ENCODE measurements around the gene AURKAIP1.

The AURKAIP1 gene

GRCh38 chr1:1342584-1343115 lies 32.4 kb downstream of the AURKAIP1 start:
- no peak overlapping the region for H3K4me3 ChIP-seq (ENCODE audit: low read depth, low read length)
- TF ChIP-seq, protein P1, sequence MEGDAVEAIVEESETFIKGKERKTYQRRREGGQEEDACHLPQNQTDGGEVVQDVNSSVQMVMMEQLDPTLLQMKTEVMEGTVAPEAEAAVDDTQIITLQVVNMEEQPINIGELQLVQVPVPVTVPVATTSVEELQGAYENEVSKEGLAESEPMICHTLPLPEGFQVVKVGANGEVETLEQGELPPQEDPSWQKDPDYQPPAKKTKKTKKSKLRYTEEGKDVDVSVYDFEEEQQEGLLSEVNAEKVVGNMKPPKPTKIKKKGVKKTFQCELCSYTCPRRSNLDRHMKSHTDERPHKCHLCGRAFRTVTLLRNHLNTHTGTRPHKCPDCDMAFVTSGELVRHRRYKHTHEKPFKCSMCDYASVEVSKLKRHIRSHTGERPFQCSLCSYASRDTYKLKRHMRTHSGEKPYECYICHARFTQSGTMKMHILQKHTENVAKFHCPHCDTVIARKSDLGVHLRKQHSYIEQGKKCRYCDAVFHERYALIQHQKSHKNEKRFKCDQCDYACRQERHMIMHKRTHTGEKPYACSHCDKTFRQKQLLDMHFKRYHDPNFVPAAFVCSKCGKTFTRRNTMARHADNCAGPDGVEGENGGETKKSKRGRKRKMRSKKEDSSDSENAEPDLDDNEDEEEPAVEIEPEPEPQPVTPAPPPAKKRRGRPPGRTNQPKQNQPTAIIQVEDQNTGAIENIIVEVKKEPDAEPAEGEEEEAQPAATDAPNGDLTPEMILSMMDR (conservative IDR thresholded peaks at IDR 0.05; ENCODE audit: low read depth, low read length): no peak
- DNase-seq (ENCODE audit: low read depth): no peak

DNA sequence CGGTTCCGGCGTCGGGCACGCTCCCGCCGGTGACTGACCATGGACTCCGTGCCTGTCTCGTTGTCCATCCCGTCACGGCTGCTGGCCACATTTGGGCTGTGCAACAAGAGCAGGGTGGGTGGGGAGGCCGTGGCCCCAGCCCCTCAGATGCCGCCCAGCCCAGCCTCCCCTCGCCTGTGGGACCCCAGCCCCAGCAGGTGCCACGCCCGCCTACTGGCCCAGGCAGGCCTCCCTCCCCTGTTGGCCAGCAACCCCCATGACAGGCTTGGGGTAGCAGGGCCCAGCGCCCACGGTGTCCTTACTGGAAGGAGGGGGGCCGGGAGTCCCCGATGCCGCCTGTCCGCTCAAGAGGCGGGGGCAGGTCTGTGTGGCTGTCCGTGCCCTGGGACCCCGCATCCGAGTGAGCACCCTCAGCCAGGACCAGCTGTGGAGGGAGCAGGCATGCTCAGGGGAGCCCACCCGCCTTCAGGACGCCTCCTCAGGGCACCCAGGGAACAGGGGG lies 32.9 kb downstream of the AURKAIP1 start:
- H3K4me3 ChIP-seq (ENCODE audit: low read depth, low read length): no peak overlapping the region
- DNase-seq (ENCODE audit: low read depth): no peak
- TF ChIP-seq, protein P1 (conservative IDR thresholded peaks at IDR 0.05; ENCODE audit: low read depth, low read length): no peak

- no peak overlapping the region for H3K4me3 ChIP-seq (ENCODE audit: low read depth, low read length)
- TF ChIP-seq, protein P1 (conservative IDR thresholded peaks at IDR 0.05; ENCODE audit: low read depth, low read length): no peak
- no peak for DNase-seq (ENCODE audit: low read depth)
Observed at GRCh38 chr1:1341549-1342021, 33.4 kb downstream of the AURKAIP1 start.

DNA sequence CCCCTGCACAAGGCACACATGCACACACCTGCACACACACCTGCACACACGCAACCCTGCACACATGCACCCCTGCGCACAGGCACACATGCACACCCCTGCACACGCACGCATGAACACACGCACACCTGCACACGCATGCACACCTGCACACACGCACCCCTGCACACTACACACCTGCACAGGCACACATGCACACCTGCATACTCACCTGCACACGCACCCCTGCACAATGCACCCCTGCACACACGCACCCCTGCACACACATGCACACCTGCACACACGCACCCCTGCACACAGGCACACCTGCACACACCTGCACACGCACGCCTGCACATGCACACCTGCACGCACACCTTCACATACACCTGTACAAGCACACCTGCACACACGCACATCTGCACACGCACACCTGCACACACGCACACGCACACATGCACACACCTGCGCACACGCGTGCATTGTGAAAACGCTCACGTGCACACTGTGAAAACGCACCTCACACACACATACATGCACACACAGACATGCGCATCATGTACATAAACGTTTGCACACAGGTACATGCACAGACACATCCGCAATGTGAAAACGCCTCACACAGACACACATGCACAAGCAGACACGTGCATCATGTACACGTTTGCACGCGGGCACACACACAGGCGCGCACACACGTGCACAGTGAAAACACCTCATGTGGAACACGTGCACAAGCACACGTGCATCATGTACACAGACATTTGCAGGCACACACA lies 34.0 kb downstream of the AURKAIP1 start:
- TF ChIP-seq, protein P1 (conservative IDR thresholded peaks at IDR 0.05; ENCODE audit: low read depth, low read length): no peak
- DNase-seq (ENCODE audit: low read depth): no peak

DNA sequence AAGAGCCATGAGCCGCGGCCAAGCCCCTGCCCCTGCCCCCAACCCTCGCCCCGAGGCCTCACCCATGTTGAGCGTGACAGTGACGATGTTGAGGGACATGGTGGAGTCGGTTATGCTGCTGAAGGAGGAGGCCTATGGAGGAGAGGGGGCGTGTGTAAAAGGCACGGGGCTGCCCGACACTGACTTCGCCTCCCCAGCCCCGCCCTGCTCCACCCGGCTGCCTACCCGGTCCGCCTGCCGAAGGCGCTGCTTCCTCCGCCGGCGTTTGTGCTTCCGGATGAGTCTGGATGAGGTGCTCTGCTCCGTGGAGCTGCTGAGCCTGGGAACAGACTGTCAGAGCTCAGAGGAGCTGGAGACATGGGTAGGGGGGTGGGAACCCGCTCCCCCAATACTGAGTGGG lies 34.8 kb downstream of the AURKAIP1 start:
- no peak overlapping the region for H3K4me3 ChIP-seq (ENCODE audit: low read depth, low read length)
- no peak for DNase-seq (ENCODE audit: low read depth)
- TF ChIP-seq, protein P1 (conservative IDR thresholded peaks at IDR 0.05; ENCODE audit: low read depth, low read length): no peak

More for the DNA sequence above, 34.0 kb downstream of the AURKAIP1 start:
- H3K4me3 ChIP-seq (ENCODE audit: low read depth, low read length): no peak overlapping the region

- no peak overlapping the region for H3K4me3 ChIP-seq (ENCODE audit: low read depth, low read length)
- TF ChIP-seq, protein P1 (conservative IDR thresholded peaks at IDR 0.05; ENCODE audit: low read depth, low read length): no peak
- no peak for DNase-seq (ENCODE audit: low read depth)
Observed at GRCh38 chr1:1338278-1338677, 36.7 kb downstream of the AURKAIP1 start.
